CD14-positive monocyte (primary cell): ENCODE measurements around the gene PACSIN3. TPM values are rescaled to one million over a fixed set of nuclear protein-coding genes. Genes with fewer than 3 reads are reported as not detected.
"Not testable (repeated sequence)": the region's sequence is repeated elsewhere in the genome, so short reads cannot be mapped to it uniquely, and the experiment has no call there.

Experiments used
- DNase-seq, 3 donors: peaks; one replicate each; pipeline ENCODE4 v3.0.0-alpha.2; 2011 to 2022
- H2AFZ ChIP-seq: 2 replicates; pipeline ENCODE4 v1.6.0; 2012; ENCODE audit warnings: mild to moderate bottlenecking, low read depth, low read length, inconsistent platforms; ENCODE audit not compliant: insufficient read depth, poor library complexity, severe bottlenecking
- H3K27ac ChIP-seq, 2 donors: 1 replicate in 1 of 2; 2 replicates in 1 of 2; pipeline ENCODE4 v1.5.1; 2012 to 2013; ENCODE audit warnings: low read length in 2 of 2, control low read depth in 1 of 2, inconsistent platforms in 1 of 2, low read depth in 1 of 2, mild to moderate bottlenecking in 1 of 2
- H3K27me3 ChIP-seq, 2 donors: one replicate each; pipeline versions ENCODE4 v1.6.0 to v1.6.1; 2011 to 2013; ENCODE audit warnings: low read length in 2 of 2; ENCODE audit not compliant: control insufficient read depth in 2 of 2, insufficient read depth in 2 of 2
- H3K36me3 ChIP-seq, 2 donors: replicated peaks in 1 of 2; 1 replicate in 1 of 2; 2 replicates in 1 of 2; pipeline versions ENCODE4 v1.5.1 to v1.6.1; 2012 to 2013; ENCODE audit warnings: low read length in 2 of 2, control low read depth in 1 of 2, inconsistent platforms in 1 of 2, mild to moderate bottlenecking in 1 of 2; ENCODE audit not compliant: insufficient read depth in 2 of 2, control insufficient read depth in 1 of 2
- H3K4me1 ChIP-seq, 2 donors: 1 replicate in 1 of 2; 2 replicates in 1 of 2; pipeline versions ENCODE4 v1.5.1 to v1.6.1; 2012 to 2013; ENCODE audit warnings: low read length in 2 of 2, control low read depth in 1 of 2, inconsistent platforms in 1 of 2, mild to moderate bottlenecking in 1 of 2, moderate library complexity in 1 of 2; ENCODE audit not compliant: insufficient read depth in 2 of 2, control insufficient read depth in 1 of 2
- H3K4me2 ChIP-seq: replicated peaks from 2 replicates; pipeline ENCODE3; 2012; ENCODE audit warnings: low read length, moderate library complexity, mild to moderate bottlenecking; ENCODE audit not compliant: poor library complexity, severe bottlenecking; ENCODE audit errors: extremely low read depth
- H3K4me3 ChIP-seq, 3 experiments: fragments of 200-600 bp in 1 of 3; sonication (generic) in 1 of 3; replicated peaks in 1 of 3; 1 replicate in 2 of 3; 2 replicates in 1 of 3; pipeline ENCODE4 v1.5.1; 2011 to 2013; ENCODE audit warnings: low read length in 3 of 3, mild to moderate bottlenecking in 3 of 3, control low read depth in 2 of 3, low read depth in 2 of 3, inconsistent platforms in 1 of 3, moderate library complexity in 1 of 3
- H3K79me2 ChIP-seq: 2 replicates; pipeline ENCODE4 v1.6.0; 2012; ENCODE audit warnings: mild to moderate bottlenecking, control low read depth, inconsistent platforms, low read length, moderate library complexity; ENCODE audit not compliant: insufficient read depth
- H3K9ac ChIP-seq: 2 replicates; pipeline ENCODE4 v1.6.0; 2017; ENCODE audit warnings: low read length, mild to moderate bottlenecking; ENCODE audit not compliant: insufficient read depth, poor library complexity, severe bottlenecking
- H3K9me3 ChIP-seq, 2 donors: replicated peaks in 1 of 2; 1 replicate in 1 of 2; 2 replicates in 1 of 2; pipeline versions ENCODE4 v1.5.1 to v1.6.1; 2012 to 2013; ENCODE audit warnings: low read length in 2 of 2, control low read depth in 1 of 2; ENCODE audit not compliant: control insufficient read depth in 1 of 2, insufficient read depth in 1 of 2
- H4K20me1 ChIP-seq: 2 replicates; pipeline ENCODE4 v1.6.0; 2012; ENCODE audit warnings: mild to moderate bottlenecking, low read length, control low read depth, moderate library complexity; ENCODE audit not compliant: insufficient read depth
- H3K27ac Mint-ChIP-seq, 7 donors: one replicate each; pipeline ENCODE4 v1.8.0; 2020; ENCODE audit warnings: mild to moderate bottlenecking in 7 of 7, mixed read lengths in 7 of 7, moderate library complexity in 6 of 7, inconsistent platforms in 2 of 7
- H3K27me3 Mint-ChIP-seq, 3 donors: one replicate each; pipeline ENCODE4 v1.8.0; 2021 to 2022; ENCODE audit warnings: low read depth in 3 of 3, mild to moderate bottlenecking in 3 of 3, mixed read lengths in 3 of 3, moderate library complexity in 3 of 3, inconsistent platforms in 1 of 3
- H3K36me3 Mint-ChIP-seq, 2 donors: one replicate each; pipeline ENCODE4 v1.8.0; 2020; ENCODE audit warnings: mixed read lengths in 2 of 2, inconsistent platforms in 1 of 2, mild to moderate bottlenecking in 1 of 2
- H3K4me1 Mint-ChIP-seq: one replicate; pipeline ENCODE4 v1.8.0; 2020; ENCODE audit warnings: mild to moderate bottlenecking, mixed read lengths
- H3K4me3 Mint-ChIP-seq, 2 donors: one replicate each; pipeline ENCODE4 v1.8.0; 2020; ENCODE audit warnings: mild to moderate bottlenecking in 2 of 2, mixed read lengths in 2 of 2, moderate library complexity in 1 of 2
- H3K9me3 Mint-ChIP-seq, 7 donors: one replicate each; pipeline ENCODE4 v1.8.0; 2020 to 2022; ENCODE audit warnings: mixed read lengths in 7 of 7, mild to moderate bottlenecking in 6 of 7, moderate library complexity in 6 of 7, inconsistent platforms in 2 of 7
- WGBS: methylation state at CpG from one replicate; pipeline ENCODE4 v1.1.5; 2013; ENCODE audit warnings: missing lambda C conversion rate; ENCODE audit not compliant: insufficient coverage; 5-methylcytosine and 5-hydroxymethylcytosine counted together
- intact Hi-C, 2 donors: fragments of 100-400 bp; cut with micrococcal nuclease; formaldehyde crosslinking; loops; one replicate each; pipeline versions ENCODE4 v1.15.0 to v1.15.1; 2023
- polyA plus RNA-seq, 3 donors: library from polyadenylated mRNA; depleted of rRNA in 1 of 3; unstranded in 2 of 3; stranded (reverse) in 1 of 3; fragments of 300-500 nt in 2 of 3; fragments of >200 nt in 1 of 3; fragmentation: Illumina TruSeq in 2 of 3; gene quantifications; 1 replicate in 2 of 3; 2 replicates in 1 of 3; pipeline ENCODE4 v1.2.3, GENCODE V29; 2012 to 2021
- TF ChIP-seq, protein P1 (sequence below): fragments of 200-600 bp; IDR thresholded peaks from one replicate; pipeline ENCODE4 v1.8.0; 2022; ENCODE audit warnings: antibody characterized with exemption, mild to moderate bottlenecking

The PACSIN3 gene
- polyA plus RNA-seq, 3 donors, result not detected

- WGBS, result 100% methylated on average over 2 of the region's 4 CpGs
- H4K20me1 ChIP-seq, result no peaks in the 10 kb centered on the region
- no peak overlapping the region for H3K4me3 ChIP-seq
- no peaks in the 10 kb centered on the region for H3K27me3 ChIP-seq
- Mint-ChIP-seq H3K4me1 (no peaks in the 10 kb centered on the region), H3K4me3 (no peak overlapping the region), H3K27ac (no peak overlapping the region), H3K9me3 (no peaks in the 10 kb centered on the region), H3K27me3 (peaks cover 3 to 29% (median 21%) of the 10 kb centered on the region in 3 donors), H3K36me3 (no peaks in the 10 kb centered on the region)
- H3K36me3 ChIP-seq, result no peaks in the 10 kb centered on the region
- H3K4me2 ChIP-seq, result no peak overlapping the region
- H3K4me1 ChIP-seq, result no peaks in the 10 kb centered on the region
- intact Hi-C loops, result no loop called here
- no peaks in the 10 kb centered on the region for H3K9me3 ChIP-seq
- H3K79me2 ChIP-seq, result no peaks in the 10 kb centered on the region
- DNase-seq, result no peak
- no peak overlapping the region for H2AFZ ChIP-seq
- no peak overlapping the region for H3K27ac ChIP-seq
- TF ChIP-seq, protein P1, sequence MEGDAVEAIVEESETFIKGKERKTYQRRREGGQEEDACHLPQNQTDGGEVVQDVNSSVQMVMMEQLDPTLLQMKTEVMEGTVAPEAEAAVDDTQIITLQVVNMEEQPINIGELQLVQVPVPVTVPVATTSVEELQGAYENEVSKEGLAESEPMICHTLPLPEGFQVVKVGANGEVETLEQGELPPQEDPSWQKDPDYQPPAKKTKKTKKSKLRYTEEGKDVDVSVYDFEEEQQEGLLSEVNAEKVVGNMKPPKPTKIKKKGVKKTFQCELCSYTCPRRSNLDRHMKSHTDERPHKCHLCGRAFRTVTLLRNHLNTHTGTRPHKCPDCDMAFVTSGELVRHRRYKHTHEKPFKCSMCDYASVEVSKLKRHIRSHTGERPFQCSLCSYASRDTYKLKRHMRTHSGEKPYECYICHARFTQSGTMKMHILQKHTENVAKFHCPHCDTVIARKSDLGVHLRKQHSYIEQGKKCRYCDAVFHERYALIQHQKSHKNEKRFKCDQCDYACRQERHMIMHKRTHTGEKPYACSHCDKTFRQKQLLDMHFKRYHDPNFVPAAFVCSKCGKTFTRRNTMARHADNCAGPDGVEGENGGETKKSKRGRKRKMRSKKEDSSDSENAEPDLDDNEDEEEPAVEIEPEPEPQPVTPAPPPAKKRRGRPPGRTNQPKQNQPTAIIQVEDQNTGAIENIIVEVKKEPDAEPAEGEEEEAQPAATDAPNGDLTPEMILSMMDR, result no peak
- no peak overlapping the region for H3K9ac ChIP-seq
These were observed 14.8 kb upstream of the PACSIN3 start for GRCh38 chr11:47201015-47201414.

DNA sequence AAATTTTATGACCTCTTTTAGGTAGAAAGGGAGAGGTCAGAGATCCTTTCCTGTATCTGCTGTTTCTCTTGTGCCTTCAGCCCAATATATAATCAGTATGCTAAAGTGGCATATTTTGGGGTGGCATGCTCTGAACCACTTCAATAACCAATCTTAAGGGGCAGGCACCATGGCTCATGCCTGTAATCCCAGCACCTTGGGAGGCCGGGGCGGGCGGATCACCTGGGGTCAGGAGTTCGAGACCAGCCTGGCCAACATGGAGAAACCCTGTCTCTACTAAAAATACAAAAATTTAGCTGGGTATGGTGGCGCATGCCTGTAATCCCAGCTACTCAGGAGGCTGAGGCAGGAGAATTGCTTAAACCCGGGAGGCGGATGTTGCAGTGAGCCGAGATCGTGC is 11.9 kb upstream of the PACSIN3 start:
- H3K9me3 Mint-ChIP-seq, H3K27ac Mint-ChIP-seq, H3K4me3 ChIP-seq, H3K4me2 ChIP-seq, intact Hi-C loops, H3K4me1 Mint-ChIP-seq, H4K20me1 ChIP-seq, H3K4me1 ChIP-seq, H3K36me3 Mint-ChIP-seq, H3K9ac ChIP-seq, H3K27ac ChIP-seq, H3K9me3 ChIP-seq, DNase-seq, H3K79me2 ChIP-seq, H3K4me3 Mint-ChIP-seq, H3K36me3 ChIP-seq, H2AFZ ChIP-seq, H3K27me3 ChIP-seq: not testable (repeated sequence)
- peaks cover 7 to 31% (median 21%) of the 10 kb centered on the region in 3 donors for H3K27me3 Mint-ChIP-seq
- 100% methylated on average over 5 of the region's 9 CpGs for WGBS
